Measurements from ENCODE around the gene ZNF587. TPM values are rescaled to one million over a fixed set of nuclear protein-coding genes. Genes with fewer than 3 reads are reported as not detected.
"Not testable (repeated sequence)": the region's sequence is repeated elsewhere in the genome, so short reads cannot be mapped to it uniquely, and the experiment has no call there.

ZNF587 gene
- total RNA-seq, 1 donor from 2014 or later: 46.1 TPM

- no peaks in the 10 kb centered on the region for H3K27me3 Mint-ChIP-seq (ENCODE audit: low read depth)
- no peaks in the 10 kb centered on the region for H3K4me1 Mint-ChIP-seq
- TF ChIP-seq CTCF (conservative IDR thresholded peaks at IDR 0.05): no peak
- H3K27ac Mint-ChIP-seq (ENCODE audit: unreplicated experiment): no peak overlapping the region
- H3K9me3 Mint-ChIP-seq: peaks cover 29% of the 10 kb centered on the region
- no peak for DNase-seq (ENCODE audit: low read depth, low spot score)
- peaks cover 82% of the 10 kb centered on the region for H3K36me3 Mint-ChIP-seq (ENCODE audit: low read depth)
- H3K4me3 Mint-ChIP-seq: no peak overlapping the region
Observed at GRCh38 chr19:57872450-57872849, 22.8 kb downstream of the ZNF587 start.

GRCh38 chr19:57873883-57874799 lies 24.5 kb downstream of the ZNF587 start:
- H3K4me3 Mint-ChIP-seq; H3K27ac Mint-ChIP-seq (ENCODE audit: unreplicated experiment); DNase-seq (ENCODE audit: low read depth, low spot score); H3K27me3 Mint-ChIP-seq (ENCODE audit: low read depth); H3K4me1 Mint-ChIP-seq: not testable (repeated sequence)
- peaks cover 27% of the 10 kb centered on the region for H3K9me3 Mint-ChIP-seq
- peaks cover 83% of the 10 kb centered on the region for H3K36me3 Mint-ChIP-seq (ENCODE audit: low read depth)

GRCh38 chr19:57886046-57886445 lies 36.4 kb downstream of the ZNF587 start:
- Mint-ChIP-seq H3K4me1 (peaks cover 27% of the 10 kb centered on the region), H3K27me3 (ENCODE audit: low read depth) (no peaks in the 10 kb centered on the region), H3K27ac (ENCODE audit: unreplicated experiment) (no peak overlapping the region), H3K9me3 (peaks cover 10% of the 10 kb centered on the region), H3K36me3 (ENCODE audit: low read depth) (peaks cover 55% of the 10 kb centered on the region), H3K4me3 (peak overlapping the region; percentile 44)
- no peak for DNase-seq (ENCODE audit: low read depth, low spot score)
- no peak for TF ChIP-seq CTCF (conservative IDR thresholded peaks at IDR 0.05)

DNA sequence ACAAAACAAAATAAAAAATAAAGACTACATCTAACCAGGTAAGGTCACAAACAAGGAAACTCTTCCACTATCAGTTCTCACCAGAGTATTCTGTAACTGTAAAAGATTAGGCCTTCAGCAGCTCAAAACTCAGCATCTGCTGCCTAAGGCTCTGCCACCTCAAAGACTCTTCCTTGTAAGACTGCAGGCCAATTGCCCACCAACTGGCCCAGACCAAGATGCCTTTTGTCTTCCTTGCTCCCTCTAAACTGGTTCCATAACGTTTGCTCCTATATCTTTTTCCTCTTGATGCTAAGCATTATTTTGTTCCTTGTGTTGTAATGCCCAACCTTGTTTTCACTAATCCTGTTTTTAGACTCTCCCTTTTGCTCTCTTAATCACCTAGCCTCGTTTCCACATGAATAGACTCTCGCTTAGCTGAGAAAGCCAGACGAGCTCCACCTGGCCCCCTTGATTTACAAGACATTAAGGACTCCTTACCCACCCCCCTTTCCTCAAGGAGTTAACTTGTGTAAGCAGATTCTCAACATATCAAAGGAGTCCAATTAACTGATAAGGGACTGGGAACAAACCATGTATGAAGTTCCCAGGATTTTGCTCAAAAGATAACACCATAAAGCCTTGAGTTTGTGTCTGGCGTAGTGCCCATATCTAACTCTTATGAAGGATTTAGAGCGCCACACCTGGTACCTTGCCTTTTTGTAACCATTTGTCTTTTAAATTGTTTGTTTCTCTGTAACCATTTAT lies 37.7 kb downstream of the ZNF587 start:
- no peaks in the 10 kb centered on the region for H3K27me3 Mint-ChIP-seq (ENCODE audit: low read depth)

GRCh38 chr19:57888107-57888559 lies 38.5 kb downstream of the ZNF587 start:
- H3K27me3 Mint-ChIP-seq (ENCODE audit: low read depth): no peaks in the 10 kb centered on the region
- DNase-seq (ENCODE audit: low read depth, low spot score): no peak
- peak overlapping the region; percentile 85 for H3K27ac Mint-ChIP-seq (ENCODE audit: unreplicated experiment)
- H3K9me3 Mint-ChIP-seq: peaks cover 10% of the 10 kb centered on the region
- H3K4me3 Mint-ChIP-seq: peak overlapping the region; percentile 93
- peaks cover 27% of the 10 kb centered on the region for H3K4me1 Mint-ChIP-seq
- no peak for TF ChIP-seq CTCF (conservative IDR thresholded peaks at IDR 0.05)
- H3K36me3 Mint-ChIP-seq (ENCODE audit: low read depth): peaks cover 51% of the 10 kb centered on the region

More for the DNA sequence above, 37.7 kb downstream of the ZNF587 start:
- Mint-ChIP-seq H3K4me1 (peaks cover 27% of the 10 kb centered on the region), H3K36me3 (ENCODE audit: low read depth) (peaks cover 57% of the 10 kb centered on the region), H3K4me3 (peak overlapping the region; percentile 93), H3K9me3 (peaks cover 10% of the 10 kb centered on the region), H3K27ac (ENCODE audit: unreplicated experiment) (no peak overlapping the region)
- no peak for TF ChIP-seq CTCF (conservative IDR thresholded peaks at IDR 0.05)
- DNase-seq (ENCODE audit: low read depth, low spot score): no peak

Data from neural crest cell (in vitro differentiated cells).